Cardiac septum (tissue), 1 donor: ENCODE measurements around the gene ZNF497. TPM values are rescaled to one million over a fixed set of nuclear protein-coding genes. Genes with fewer than 3 reads are reported as not detected.
A peak's percentile ranks its signal among the peaks of the same experiment; 100 is the strongest.
"Not testable (repeated sequence)": the region's sequence is repeated elsewhere in the genome, so short reads cannot be mapped to it uniquely, and the experiment has no call there.

Source experiments
- DNase-seq: peaks from one replicate; pipeline ENCODE4 v3.0.0-alpha.2; 2020; ENCODE audit warnings: low spot score
- intact Hi-C: fragments of 100-400 bp; cut with DNase I; formaldehyde crosslinking; loops from one replicate; pipeline ENCODE4 v1.14.0; 2022
- long read RNA-seq: library from polyadenylated mRNA; unstranded; transcript quantifications from one replicate; pipeline ENCODE4 v2.0.0, GENCODE V29; 2021
- total RNA-seq: library from RNA; stranded (reverse); fragmentation: NEBNext Ultra II Directional; extraction: Animal tissue kit (Norgen Biotek cat#: 25700); gene quantifications from one replicate; pipeline ENCODE4 v1.2.1, GENCODE V29; 2021
- donor health status: DM: no; HTN: no; CAD: no.

ZNF497 gene
- 0.40 TPM for total RNA-seq
- long read RNA-seq, partial matches to known transcripts: 0 of 4 reads
- long read RNA-seq, other reads (novel, unspliced or antisense): 4 of 4 reads

DNA sequence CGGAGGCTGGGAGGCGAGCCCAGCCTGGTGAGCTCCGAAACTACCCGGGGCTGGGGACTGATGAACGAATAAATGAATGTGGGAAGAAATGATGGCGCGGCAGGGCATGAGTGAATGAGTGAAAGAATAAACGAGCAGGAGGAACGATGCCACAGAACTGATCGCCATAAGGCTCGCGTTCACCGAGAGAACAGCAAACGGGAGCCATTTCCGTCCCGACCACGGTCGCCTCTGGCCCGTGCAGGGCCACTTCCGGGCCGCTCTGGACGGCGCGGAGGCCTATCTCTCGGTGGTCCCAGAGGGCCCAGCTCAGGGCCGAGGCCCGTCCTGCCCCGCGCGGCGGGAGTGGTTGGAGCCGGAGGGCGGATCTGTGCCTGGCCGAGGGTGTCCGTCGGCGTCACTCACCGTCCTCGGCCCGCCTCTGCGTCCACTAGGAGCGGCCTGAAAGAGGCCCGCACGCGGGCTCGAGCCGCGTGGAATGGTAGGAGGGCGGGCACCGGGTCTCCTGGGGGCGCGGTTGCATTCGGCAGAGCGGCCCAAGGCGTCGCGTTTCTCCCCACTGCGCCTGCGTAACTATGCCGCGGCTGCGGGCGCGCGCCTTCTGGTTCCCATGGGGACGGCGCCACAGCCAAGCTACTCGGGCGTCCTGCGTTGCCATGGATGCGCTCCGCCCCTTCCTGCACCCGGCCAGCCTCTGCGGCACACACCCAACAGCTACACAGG is at the start of gene ZNF497:
ZNF497 (minus strand) TSS at position 480 of the 723 bp plus-strand sequence. CDS start 5,116 bp downstream, outside the sequence.
- DNase-seq: peak; percentile 98
- intact Hi-C loops: no loop called here

DNA sequence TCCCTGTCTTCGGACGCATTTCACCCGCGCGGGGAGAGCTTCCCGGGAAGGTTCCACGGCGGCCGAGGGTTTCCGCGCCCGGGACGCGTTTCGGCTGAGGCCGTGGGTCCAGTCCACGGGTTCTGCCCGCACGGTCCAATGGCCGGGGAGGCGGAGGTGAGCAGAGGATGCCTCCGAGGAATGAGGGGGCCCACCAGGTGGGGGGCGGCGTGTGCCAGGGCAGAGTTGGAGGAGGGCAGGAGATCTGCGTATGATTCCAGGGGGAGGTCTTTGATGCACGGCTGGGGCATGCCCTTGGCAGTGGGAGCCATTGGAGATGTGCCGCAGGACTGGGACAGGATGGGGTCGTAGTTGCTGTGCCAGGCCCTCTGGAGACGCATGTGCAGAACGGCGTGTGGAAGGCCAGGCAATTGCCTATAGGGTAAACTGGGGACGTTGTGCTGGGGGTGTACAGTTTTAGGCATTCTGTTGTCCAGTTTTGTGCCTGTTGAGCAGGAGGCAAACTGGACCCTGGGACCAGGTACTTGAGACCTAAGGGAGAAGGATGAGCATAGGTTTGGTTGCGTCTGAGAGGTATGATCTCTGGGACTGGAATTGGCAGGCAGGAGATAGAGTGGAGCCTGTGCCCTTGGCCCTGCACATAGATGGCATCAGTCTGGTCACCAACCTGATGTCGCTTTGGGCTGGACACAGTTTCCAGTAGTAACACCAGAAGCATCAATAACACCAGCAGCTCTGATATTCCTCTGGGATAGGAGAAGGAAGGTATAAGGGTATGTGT is 46.6 kb upstream of the ZNF497 start:
- DNase-seq: no peak
- intact Hi-C loops: no loop called here

DNA sequence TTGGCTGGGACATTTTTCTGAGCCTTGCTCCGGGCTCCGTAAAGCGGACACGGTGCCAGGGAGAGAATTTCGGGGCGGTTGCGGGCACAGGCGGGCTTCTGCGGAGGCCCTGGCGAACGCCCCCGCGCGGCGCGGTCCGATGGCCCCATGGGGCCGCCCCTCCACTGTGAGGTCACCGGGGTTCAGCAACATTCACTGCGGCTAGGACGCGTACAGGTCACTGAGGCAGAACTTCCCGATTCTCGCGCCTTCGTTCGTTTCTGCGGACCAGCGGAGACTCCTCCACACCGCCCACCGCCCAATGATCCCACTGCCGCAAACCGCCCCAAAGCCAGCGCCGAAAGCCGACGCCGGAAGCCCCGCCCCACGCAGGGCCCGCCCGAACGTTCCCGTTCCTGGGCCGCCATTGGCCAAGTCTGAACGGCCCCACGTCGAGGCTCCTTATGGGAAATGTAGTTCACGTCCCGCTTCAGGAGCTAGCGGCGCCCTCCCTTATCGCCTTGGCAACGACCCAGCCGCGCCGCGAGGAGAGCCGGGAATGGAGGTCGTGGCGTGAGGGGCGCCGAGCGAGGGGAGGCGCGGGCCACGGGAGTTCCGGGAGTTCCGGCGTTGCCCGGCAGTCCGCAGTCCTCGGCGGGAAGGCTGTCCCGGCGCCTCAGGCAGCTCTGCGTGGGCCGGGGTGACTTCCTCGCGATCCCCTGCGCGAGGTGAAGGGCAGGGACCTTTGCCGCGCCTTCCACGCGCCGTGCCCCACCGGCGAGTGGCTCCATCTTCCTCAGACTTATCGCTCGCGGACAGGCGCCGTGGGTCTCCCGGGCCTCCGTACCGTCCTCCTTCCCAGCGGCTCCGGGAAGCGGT is 45.8 kb upstream of the ZNF497 start, which contains the start of gene ZNF584:
ZNF584 (plus strand) TSS at position 498 of the 858 bp plus-strand sequence. CDS start 499 bp downstream, outside the sequence.
- peak; percentile 98 for DNase-seq
- intact Hi-C loops: loop anchor here (1.0 kb wide), 1 partner anchor 32 kb away; the partner anchor contains the start of gene ZNF132

DNA sequence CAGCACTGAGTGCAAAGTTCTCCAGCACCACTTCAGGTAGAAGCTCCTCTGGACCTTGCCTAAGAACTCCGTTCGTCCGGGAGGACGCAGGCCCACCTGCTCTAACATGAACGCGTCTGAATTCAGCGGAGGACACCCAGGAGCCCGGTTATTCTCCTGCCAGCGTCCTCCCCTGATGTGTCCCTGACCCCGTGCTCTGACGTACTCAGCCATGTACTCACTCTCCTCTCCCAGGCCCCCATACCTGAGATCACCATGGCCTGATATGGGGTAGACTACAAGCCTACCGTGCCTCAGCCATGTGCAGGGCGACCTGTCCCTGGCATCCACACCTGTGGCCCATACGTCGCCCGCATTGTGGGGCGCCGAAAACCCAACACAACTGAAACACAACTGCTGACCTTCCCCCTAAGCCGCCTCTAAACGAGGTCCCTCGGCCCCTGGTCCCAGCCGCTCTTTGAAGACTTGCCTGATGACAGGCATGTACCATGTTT is 45.2 kb upstream of the ZNF497 start:
- intact Hi-C loops: loop anchor here (1.0 kb wide), 1 partner anchor 33 kb away; the partner anchor contains the start of gene ZNF132
- DNase-seq: no peak

DNA sequence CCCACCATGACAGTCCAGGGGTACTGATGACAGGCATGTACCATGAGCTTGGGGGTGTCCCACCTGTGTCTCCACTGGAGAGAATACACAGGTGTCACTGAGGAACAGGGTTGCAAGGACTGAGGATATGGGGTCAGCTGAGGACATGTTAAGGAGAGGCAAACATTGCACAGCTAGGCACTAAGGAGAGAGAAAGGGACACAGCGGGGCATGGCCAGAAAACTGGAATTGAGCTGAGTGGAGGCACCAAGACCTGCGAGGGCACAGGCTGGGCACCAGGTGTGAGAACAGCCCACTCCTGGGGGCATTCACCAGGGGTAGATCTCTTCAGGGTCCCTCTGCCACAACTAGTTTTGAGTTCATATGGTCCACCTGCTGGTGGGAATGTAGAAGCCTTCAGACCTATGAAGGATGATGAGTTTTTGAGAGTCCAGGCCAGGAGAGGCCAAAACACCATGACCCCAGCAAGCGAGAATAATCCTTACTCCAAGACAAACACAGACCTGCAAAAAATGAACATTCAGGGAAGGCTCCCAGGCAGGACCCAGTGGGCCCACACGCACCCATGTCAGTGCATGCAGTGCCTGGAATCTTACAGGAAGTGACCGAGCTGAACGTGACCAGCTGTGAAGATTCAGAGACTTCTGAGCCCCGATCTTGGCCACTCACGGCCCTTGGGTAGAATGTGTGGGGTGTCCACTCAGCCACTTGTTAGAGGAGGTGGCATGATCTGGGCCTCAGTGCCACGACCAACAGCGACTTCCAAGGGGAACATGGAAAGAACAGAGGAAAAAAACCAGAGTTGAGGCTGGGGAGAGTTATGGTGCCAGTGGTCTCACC is 44.5 kb upstream of the ZNF497 start:
- intact Hi-C loops: no loop called here
- no peak for DNase-seq

DNA sequence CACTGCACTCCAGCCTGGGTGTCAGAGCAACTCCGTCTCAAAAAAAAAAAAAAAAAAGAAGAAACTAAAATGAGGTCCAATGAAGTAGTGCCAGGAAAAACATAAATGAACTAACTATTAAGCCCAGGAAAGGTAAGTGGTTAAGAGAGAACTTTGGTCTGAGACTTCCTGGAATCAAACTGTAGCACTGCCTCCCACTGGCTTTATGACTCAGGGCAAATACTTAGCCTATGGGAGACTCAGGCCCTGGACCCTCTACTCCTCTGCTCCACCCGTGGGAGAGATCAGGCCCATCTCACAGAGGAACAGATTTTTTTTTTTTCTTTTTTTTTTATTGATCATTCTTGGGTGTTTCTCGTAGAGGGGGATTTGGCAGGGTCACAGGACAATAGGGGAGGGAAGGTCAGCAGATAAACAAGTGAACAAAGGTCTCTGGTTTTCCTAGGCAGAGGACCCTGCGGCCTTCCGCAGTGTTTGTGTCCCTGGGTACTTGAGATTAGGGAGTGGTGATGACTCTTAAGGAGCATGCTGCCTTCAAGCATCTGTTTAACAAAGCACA is 41.4 kb upstream of the ZNF497 start:
- DNase-seq, intact Hi-C loops: not testable (repeated sequence)

DNA sequence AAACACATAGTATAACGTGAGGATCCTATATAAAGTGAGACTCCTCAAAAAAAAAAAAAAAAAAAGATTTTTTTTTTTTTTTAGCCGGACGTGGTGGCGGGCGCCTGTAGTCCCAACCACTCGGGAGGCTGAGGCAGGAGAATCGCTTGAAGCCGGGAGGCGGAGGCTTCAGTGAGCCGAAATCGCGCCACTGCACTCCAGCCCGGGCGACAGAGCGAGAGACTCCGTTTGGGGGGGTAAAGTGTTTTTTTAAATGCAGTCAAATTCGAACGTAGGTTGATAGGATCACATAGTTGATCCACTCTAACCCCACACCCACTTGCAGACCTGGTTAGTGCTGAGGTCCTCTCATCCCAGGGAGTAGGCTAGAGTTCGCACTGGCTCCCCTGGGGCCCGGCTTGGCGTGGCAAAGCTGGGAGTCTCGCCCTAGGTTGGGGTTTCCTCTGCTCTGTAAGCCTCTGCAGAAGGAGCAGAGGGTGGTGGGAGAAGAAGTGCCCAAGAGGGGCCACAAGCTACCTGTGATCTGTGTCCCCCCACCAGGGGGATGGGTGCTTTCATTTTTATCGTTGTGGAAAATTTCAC is 39.4 kb upstream of the ZNF497 start:
- intact Hi-C loops: no loop called here
- DNase-seq: peak; percentile 26

DNA sequence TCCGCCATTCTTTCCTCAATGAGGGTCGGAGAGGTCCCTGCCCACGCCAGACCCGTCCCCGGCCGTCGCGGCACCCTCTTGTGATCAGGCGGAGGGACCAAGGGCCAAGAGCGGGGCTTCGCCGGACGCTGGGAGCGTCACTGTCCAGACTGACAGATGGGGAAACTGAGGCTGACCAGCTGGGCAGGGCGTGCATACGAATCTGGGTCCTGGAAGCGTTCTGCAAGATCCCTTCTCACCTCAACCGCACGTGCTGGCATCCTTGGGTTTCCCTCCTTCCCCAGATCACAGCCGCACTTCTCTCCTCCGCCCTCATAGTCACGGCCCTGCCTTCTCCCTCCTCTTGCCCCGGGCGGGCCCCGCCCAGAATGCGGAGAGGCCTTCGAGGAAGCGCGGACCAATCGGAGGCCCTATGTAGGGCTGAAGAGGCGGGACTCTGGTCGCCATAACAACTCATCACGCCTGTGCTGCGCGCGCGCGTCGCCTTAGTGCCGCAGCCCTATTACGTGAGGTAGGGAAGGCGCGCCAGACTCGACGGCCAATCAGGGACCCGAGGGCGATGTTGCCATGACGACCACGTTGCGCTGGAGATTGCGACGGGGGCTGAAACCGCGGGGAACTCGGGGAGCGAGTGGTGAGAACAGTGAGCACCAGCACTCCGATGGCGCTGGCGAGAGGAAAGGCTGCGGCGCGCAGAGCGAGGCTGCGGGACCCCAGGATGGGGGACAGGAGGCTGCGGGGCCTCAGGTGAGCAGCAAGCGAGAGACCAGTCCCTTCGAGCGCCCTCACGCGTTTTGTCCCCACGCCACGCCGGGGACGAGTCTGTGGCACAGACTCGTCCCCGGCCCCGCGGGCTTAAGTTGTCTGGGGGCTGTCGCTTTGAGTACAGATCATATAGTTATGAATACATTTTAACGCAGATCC is 38.6 kb upstream of the ZNF497 start:
- DNase-seq: peak; percentile 98
- intact Hi-C loops: no loop called here

DNA sequence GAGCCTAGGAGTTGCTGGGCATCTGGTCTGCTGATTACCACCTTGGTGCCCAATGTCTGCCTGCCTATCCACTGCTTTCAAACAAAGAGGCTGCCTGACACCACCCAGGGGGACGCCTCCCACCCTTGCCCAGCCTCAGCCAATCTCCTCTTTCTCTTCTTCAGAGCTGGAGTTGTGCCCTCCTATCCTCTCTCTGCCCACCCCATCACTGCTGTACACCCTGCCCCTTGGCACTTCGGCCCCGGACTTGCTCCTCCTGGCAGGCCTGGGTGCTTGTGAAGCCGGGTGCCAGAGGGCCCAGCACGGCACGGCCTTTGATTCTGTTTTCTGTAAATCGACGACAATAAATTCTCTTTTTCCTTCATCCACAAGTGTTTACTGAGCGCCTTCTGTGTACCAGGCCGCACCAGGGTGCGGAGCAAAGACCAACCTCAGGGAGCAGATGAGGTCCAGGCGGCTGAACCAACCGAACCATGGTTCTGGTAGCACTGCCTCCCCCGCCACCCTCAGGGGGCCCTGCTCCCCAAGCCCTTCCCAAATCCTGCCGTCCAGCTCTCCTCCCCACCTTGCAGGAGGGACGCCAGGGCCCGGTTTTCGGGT is 37.9 kb upstream of the ZNF497 start:
- intact Hi-C loops: no loop called here
- no peak for DNase-seq

DNA sequence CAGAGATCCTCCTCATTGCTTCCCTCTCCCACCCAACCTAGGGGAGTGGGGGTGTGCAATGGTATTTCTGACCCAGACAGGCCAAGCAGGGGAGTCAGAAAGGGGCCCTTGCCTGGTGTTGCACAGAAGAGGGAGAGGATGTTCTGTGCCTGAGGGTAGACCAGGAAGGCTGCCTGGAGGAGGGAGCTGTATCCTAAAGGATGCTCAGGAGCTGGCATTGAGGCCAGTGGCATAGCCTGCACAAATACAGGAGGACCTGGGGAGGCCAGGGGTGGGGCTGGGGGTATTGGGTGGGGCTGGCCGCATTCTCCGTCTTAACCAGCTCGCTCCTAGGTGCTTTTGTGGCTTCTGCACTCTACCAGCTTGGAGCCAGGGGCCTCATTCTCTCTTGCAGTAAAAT is 37.4 kb upstream of the ZNF497 start:
- intact Hi-C loops: no loop called here
- DNase-seq: no peak

DNA sequence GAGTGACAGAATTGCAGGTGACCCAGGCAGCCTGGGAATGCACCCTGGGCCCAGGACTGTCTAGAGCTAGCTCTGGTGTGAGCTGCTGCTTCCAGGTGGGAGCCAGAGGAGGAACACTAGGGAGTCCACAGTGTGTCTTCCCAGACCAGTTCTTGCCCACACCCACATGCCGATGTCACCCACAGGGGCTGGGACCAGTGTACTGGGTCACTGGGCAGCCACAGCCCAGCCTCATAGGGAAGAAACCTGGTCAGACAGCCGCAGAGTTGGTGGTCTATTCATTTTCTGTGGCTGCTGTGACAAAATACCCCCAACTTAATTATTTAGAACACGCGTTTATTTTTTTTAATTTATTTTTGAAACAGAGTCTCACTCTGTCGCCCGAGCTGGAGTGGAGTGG is 36.0 kb upstream of the ZNF497 start:
- DNase-seq: no peak
- intact Hi-C loops: no loop called here

DNA sequence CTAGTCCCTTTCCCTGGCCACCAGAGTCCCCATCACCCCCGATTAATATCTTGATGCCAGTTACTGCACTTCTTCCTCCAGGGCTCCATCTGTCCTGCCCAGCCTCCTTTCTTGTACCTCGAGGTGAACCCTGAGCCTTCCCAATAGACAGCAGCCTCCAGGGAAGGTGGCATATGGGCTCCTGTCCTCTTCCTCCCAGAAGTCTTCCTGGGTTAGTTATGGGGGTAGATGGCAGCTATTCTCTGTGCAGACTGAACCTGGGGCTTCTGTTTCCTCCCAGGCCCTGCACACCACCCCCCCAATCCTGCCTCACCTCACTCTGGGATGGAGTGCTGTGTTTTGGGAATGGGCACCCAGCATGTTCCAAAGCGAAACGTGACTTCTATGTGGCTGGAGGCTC is 35.5 kb upstream of the ZNF497 start:
- intact Hi-C loops: no loop called here

DNA sequence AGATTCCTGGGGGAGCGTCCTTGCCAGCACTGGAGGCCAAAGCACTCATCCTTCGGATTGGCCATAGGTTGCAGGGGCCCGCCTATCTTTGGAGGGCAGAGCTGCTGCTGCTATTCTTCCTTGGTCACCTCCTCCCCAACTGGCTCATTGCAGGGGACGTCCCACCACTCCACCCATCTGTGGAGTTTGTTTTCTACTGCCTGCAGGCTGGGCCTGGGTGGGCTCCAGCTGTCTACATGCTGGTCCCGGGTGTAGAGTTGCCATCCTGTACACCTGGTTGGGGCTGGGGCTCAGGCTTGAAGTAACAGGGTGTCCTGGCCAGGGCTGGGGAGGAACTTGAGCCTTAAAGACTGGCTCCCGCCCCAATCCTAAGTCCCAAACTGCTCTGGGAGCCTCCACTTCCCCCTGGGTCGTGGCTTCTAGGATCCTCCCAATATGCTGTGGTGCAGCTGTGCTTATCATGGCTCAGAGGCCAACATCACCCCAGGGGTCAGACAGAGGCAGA is 35.0 kb upstream of the ZNF497 start:
- DNase-seq: no peak
- intact Hi-C loops: no loop called here

More for the DNA sequence above, 35.5 kb upstream of the ZNF497 start:
- no peak for DNase-seq

DNA sequence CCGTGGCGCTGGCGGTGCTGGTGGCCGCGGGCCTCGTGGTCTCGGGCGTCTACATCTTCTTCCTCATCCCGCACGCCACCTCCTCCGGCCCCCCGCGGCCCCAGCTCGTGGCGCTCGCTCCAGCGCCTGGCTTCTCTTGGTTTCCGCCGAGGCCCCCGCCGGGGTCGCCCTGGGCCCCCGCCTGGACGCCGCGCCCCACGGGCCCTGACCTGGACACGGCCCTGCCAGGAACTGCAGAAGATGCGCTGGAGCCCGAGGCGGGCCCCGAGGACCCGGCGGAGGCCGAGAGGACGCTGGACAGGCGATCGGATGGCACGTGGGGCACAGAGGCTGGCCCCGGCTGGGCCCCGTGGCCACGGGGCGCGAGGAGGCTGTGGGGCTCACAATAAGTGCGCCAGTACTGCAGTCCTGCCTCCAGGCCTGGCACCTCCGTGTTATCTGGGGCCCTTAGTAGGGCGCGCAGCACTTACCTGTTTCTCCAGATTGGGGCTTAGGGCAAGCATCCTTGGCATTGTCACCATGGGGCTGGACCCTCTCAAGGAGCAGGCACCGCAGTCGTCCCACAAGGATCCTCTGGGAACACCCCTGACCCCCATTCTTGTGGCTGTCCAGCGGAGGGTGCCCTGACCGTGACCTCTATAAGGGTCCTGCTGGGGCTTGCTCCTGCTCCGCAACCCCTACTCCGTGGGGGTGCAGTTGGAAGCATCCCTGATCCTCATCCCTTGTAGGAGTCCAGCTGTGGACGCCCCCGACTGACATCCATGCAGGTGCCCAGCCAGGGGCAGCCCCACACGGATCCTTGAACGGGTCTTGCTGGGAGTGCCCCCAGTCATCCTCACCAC is 34.4 kb upstream of the ZNF497 start:
- DNase-seq: no peak
- intact Hi-C loops: no loop called here

DNA sequence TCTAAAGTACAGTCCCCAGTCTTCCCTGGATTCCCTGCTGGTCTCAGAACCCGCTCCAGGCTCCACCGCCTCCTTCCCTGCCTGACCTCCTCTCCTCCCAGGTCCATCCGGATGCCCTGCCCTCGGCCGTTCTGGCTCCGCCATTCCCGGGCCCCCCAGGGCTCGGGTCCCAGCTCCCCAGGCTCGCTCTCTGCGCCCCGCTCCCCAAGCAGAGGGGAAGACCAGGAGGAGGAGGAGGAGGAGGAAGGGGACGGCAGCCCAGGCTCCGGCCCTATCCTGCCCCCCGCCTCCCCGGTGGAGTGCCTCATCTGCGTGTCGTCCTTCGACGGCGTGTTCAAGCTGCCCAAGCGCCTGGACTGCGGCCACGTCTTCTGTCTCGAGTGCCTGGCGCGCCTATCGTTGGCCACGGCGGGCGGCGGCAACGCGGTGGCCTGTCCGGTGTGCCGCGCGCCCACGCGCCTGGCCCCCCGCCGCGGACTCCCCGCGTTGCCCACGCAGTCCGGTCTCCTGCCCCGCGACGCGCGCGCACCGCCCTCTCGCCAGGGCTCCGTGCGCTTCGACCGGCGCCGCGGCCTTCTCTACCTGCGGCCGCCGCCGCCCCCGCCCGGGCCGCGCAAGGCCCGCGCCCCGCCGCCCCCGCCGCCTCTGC is 33.6 kb upstream of the ZNF497 start:
- DNase-seq: no peak
- intact Hi-C loops: no loop called here
